Neuronal stem cell (in vitro differentiated cells): ENCODE results near the gene CNTROB.

ENCODE experiments used
- DNase-seq: peaks from one replicate; pipeline ENCODE4 v3.0.0-alpha.2; 2013; ENCODE audit warnings: low spot score
- H2AFZ ChIP-seq: one replicate; pipeline ENCODE4 v1.6.1; 2013; ENCODE audit warnings: mild to moderate bottlenecking, low read length, inconsistent platforms
- H2AK5ac ChIP-seq: 2 replicates; pipeline ENCODE4 v1.6.1; 2013; ENCODE audit warnings: low read depth, mild to moderate bottlenecking, inconsistent platforms, low read length, moderate library complexity, mixed read lengths
- H2BK120ac ChIP-seq: 2 replicates; pipeline ENCODE4 v1.6.1; 2013; ENCODE audit warnings: low read depth, mild to moderate bottlenecking, inconsistent platforms, low read length, moderate library complexity, mixed read lengths
- H2BK12ac ChIP-seq: one replicate; pipeline ENCODE4 v1.6.1; 2013; ENCODE audit warnings: low read length, inconsistent platforms
- H2BK15ac ChIP-seq: 2 replicates; pipeline ENCODE4 v1.6.1; 2013; ENCODE audit warnings: mild to moderate bottlenecking, low read length, inconsistent platforms, mixed read lengths
- H2BK5ac ChIP-seq: one replicate; pipeline ENCODE4 v1.6.1; 2013; ENCODE audit warnings: inconsistent platforms, mild to moderate bottlenecking, low read length, moderate library complexity
- H3K14ac ChIP-seq: one replicate; pipeline ENCODE4 v1.6.1; 2013; ENCODE audit warnings: low read length, inconsistent platforms
- H3K18ac ChIP-seq: 2 replicates; pipeline ENCODE4 v1.6.1; 2013; ENCODE audit warnings: low read length, inconsistent platforms
- H3K23ac ChIP-seq: 2 replicates; pipeline ENCODE4 v1.6.1; 2013; ENCODE audit warnings: low read depth, mild to moderate bottlenecking, mixed read lengths, low read length, inconsistent platforms; ENCODE audit not compliant: poor library complexity
- H3K27ac ChIP-seq: replicated peaks from 3 replicates; pipeline ENCODE4 v1.5.1; 2013; ENCODE audit warnings: low read length, inconsistent platforms
- H3K27me3 ChIP-seq, 3 experiments: 2 replicates each; pipeline ENCODE4 v1.6.1; 2013; ENCODE audit warnings: low read length in 3 of 3, mild to moderate bottlenecking in 2 of 3, inconsistent platforms in 1 of 3, low read depth in 1 of 3, mixed read lengths in 1 of 3, moderate library complexity in 1 of 3; ENCODE audit not compliant: control insufficient read depth in 3 of 3, insufficient read depth in 3 of 3
- H3K36me3 ChIP-seq, 2 donors: replicated peaks in 1 of 2; 2 replicates each; pipeline ENCODE4 v1.6.1; 2013; ENCODE audit warnings: low read length in 2 of 2; ENCODE audit not compliant: control insufficient read depth in 2 of 2, insufficient read depth in 2 of 2
- H3K4ac ChIP-seq: 2 replicates; pipeline ENCODE4 v1.6.1; 2013; ENCODE audit warnings: inconsistent platforms, mild to moderate bottlenecking, low read length, moderate library complexity
- H3K4me1 ChIP-seq, 2 donors: 1 replicate in 1 of 2; 2 replicates in 1 of 2; pipeline ENCODE4 v1.6.1; 2013; ENCODE audit warnings: low read length in 2 of 2, low read depth in 1 of 2; ENCODE audit not compliant: control insufficient read depth in 2 of 2, insufficient read depth in 1 of 2
- H3K4me2 ChIP-seq: one replicate; pipeline ENCODE4 v1.6.1; 2013; ENCODE audit warnings: mild to moderate bottlenecking, low read length, inconsistent platforms; ENCODE audit not compliant: insufficient read depth, poor library complexity, severe bottlenecking
- H3K4me3 ChIP-seq, 2 donors: 2 replicates each; pipeline ENCODE4 v1.5.1; 2013; ENCODE audit warnings: low read length in 2 of 2, mild to moderate bottlenecking in 2 of 2, inconsistent platforms in 1 of 2, moderate library complexity in 1 of 2
- H3K79me1 ChIP-seq: one replicate; pipeline ENCODE4 v1.6.1; 2013; ENCODE audit warnings: low read depth, mild to moderate bottlenecking, inconsistent platforms, low read length, moderate library complexity
- H3K9ac ChIP-seq: one replicate; pipeline ENCODE4 v1.6.1; 2013; ENCODE audit warnings: mild to moderate bottlenecking, low read depth, low read length, inconsistent platforms; ENCODE audit not compliant: poor library complexity
- H3K9me3 ChIP-seq, 2 donors: replicated peaks in 1 of 2; 2 replicates each; pipeline versions ENCODE3 to v1.6.1; 2013; ENCODE audit warnings: low read length in 2 of 2, mild to moderate bottlenecking in 2 of 2, inconsistent platforms in 1 of 2, low read depth in 1 of 2, mixed read lengths in 1 of 2, moderate library complexity in 1 of 2; ENCODE audit not compliant: control insufficient read depth in 2 of 2, insufficient read depth in 1 of 2
- H4K8ac ChIP-seq: one replicate; pipeline ENCODE4 v1.6.1; 2013; ENCODE audit warnings: low read depth, mild to moderate bottlenecking, inconsistent platforms, low read length, moderate library complexity
- H4K91ac ChIP-seq: one replicate; pipeline ENCODE4 v1.6.1; 2013; ENCODE audit warnings: low read length, low read depth, mild to moderate bottlenecking, inconsistent platforms; ENCODE audit not compliant: poor library complexity
- WGBS, 2 donors: extraction: QIAGEN DNeasy Blood & Tissue Kit; methylation state at CpG; one replicate each; pipeline ENCODE4 v1.1.7; 2013; ENCODE audit warnings: missing lambda C conversion rate in 2 of 2, mixed read lengths in 1 of 2; ENCODE audit not compliant: insufficient read length in 2 of 2, insufficient replicate concordance in 1 of 2; ENCODE audit errors: extremely low coverage in 2 of 2; 5-methylcytosine and 5-hydroxymethylcytosine counted together

The CNTROB gene

GRCh38 chr17:7884581-7885366 lies 47.2 kb upstream of the CNTROB start:
- peaks cover 28 to 31% of the 10 kb centered on the region in 2 donors for H3K4me1 ChIP-seq

GRCh38 chr17:7885367-7886226 lies 46.4 kb upstream of the CNTROB start:
- Histone ChIP-seq H2BK120ac (no peak overlapping the region), H4K8ac (no peak overlapping the region), H3K9ac (peak overlapping the region; percentile 98), H2BK12ac (peak overlapping the region; percentile 96), H3K4me1 (peaks cover 31 to 32% of the 10 kb centered on the region in 2 donors), H2AK5ac (peak overlapping the region; percentile 79), H3K4me2 (peak overlapping the region; percentile 100), H3K23ac (peak overlapping the region; percentile 98), H3K36me3 (peaks cover 4 to 37% of the 10 kb centered on the region in 2 donors), H3K14ac (peak overlapping the region; percentile 92), H3K9me3 (no peaks in the 10 kb centered on the region), H3K4me3 (peak overlapping the region; percentile 67 to 90), H2BK15ac (peak overlapping the region; percentile 73), H3K27me3 (peaks cover 0 to 3% (median 0%) of the 10 kb centered on the region in 3 experiments), H3K27ac (no peak overlapping the region), H4K91ac (no peak overlapping the region), H3K4ac (peak overlapping the region; percentile 67), H2BK5ac (peak overlapping the region; percentile 96), H2AFZ (peak overlapping the region; percentile 84), H3K79me1 (no peaks in the 10 kb centered on the region), H3K18ac (peak overlapping the region; percentile 99)
- WGBS, 2 donors: no CpG with 5 or more reads among the region's 64 CpGs
- DNase-seq: peak; percentile 70

More at GRCh38 chr17:7884581-7885366, 47.2 kb upstream of the CNTROB start:
- no CpG with 5 or more reads among the region's 100 CpGs for WGBS, 2 donors
- H3K4ac ChIP-seq: no peak overlapping the region
- H3K4me3 ChIP-seq: peak overlapping the region; percentile 67 to 90
- no peak overlapping the region for H2BK12ac ChIP-seq
- peak overlapping the region; percentile 84 for H2AFZ ChIP-seq
- no peak overlapping the region for H3K14ac ChIP-seq
- peak overlapping the region; percentile 100 for H3K4me2 ChIP-seq
- no peak overlapping the region for H4K8ac ChIP-seq
- no peak overlapping the region for H4K91ac ChIP-seq
- H2AK5ac ChIP-seq: no peak overlapping the region
- peaks cover 5 to 38% of the 10 kb centered on the region in 2 donors for H3K36me3 ChIP-seq
- no peak overlapping the region for H2BK5ac ChIP-seq
- H3K23ac ChIP-seq: no peak overlapping the region
- DNase-seq: no peak
- H2BK120ac ChIP-seq: no peak overlapping the region
- peak overlapping the region; percentile 46 for H3K9ac ChIP-seq
- peak overlapping the region; percentile 99 for H3K18ac ChIP-seq
- H2BK15ac ChIP-seq: peak overlapping the region; percentile 42
- H3K27ac ChIP-seq: no peak overlapping the region
- H3K27me3 ChIP-seq: peaks cover 0 to 3% (median 0%) of the 10 kb centered on the region in 3 experiments
- H3K9me3 ChIP-seq: no peaks in the 10 kb centered on the region
- no peaks in the 10 kb centered on the region for H3K79me1 ChIP-seq

GRCh38 chr17:7886227-7887037 lies 45.6 kb upstream of the CNTROB start:
- Histone ChIP-seq H4K91ac (no peak overlapping the region), H3K4me2 (peak overlapping the region; percentile 100), H3K79me1 (no peaks in the 10 kb centered on the region), H3K4ac (no peak overlapping the region), H2BK120ac (no peak overlapping the region), H2BK15ac (no peak overlapping the region), H3K4me1 (peaks cover 31 to 32% of the 10 kb centered on the region in 2 donors), H3K14ac (no peak overlapping the region), H2AK5ac (peak overlapping the region; percentile 11), H3K27ac (no peak overlapping the region), H4K8ac (no peak overlapping the region), H2BK12ac (no peak overlapping the region), H3K27me3 (peaks cover 0 to 3% (median 0%) of the 10 kb centered on the region in 3 experiments), H3K36me3 (peaks cover 5 to 37% of the 10 kb centered on the region in 2 donors), H3K9me3 (no peaks in the 10 kb centered on the region), H2AFZ (peak overlapping the region; percentile 84), H3K18ac (peak overlapping the region; percentile 4), H3K9ac (peak overlapping the region; percentile 18), H3K4me3 (peak overlapping the region; percentile 67 to 90), H2BK5ac (peak overlapping the region; percentile 96), H3K23ac (no peak overlapping the region)
- peak; percentile 29 for DNase-seq
- WGBS, 2 donors: no CpG with 5 or more reads among the region's 30 CpGs
